D721Med (cell line): ENCODE data around the gene CPN1.

Source experiments
- DNase-seq: peaks from one replicate; pipeline ENCODE4 v3.0.0; 2011; ENCODE audit warnings: low spot score; ENCODE audit not compliant: insufficient read length
- FAIRE-seq: peaks from 2 replicates; lab custom pipeline; 2011; peaks lifted over from hg19 to GRCh38; lab: Jason Lieb, UNC
- TF ChIP-seq, protein P1 (sequence below): IDR thresholded peaks from 2 replicates; pipeline ENCODE4 v1.5.1; 2012; ENCODE audit warnings: mild to moderate bottlenecking, control low read depth; ENCODE audit not compliant: insufficient read depth; ENCODE audit errors: missing control alignments

CPN1 gene

DNA sequence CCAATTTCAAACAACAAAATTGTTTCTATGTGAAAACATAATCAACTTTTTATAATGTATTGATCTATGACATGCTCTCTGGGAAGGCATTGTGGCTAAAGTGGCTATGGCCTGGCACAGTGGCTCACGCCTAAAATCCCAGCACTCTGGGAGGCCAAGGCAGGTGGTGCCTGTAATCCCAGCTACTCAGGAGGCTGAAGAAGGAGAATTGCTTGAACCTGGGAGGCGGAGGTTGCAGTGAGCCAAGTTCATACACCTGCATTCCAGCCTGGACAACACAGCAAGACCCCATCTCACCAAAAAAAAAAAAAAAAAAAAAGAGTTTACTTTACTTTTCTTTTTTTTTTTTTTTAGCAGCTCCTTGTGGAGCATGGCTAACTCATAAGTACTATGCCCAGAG is 38.9 kb upstream of the CPN1 start:
- TF ChIP-seq, protein P1, sequence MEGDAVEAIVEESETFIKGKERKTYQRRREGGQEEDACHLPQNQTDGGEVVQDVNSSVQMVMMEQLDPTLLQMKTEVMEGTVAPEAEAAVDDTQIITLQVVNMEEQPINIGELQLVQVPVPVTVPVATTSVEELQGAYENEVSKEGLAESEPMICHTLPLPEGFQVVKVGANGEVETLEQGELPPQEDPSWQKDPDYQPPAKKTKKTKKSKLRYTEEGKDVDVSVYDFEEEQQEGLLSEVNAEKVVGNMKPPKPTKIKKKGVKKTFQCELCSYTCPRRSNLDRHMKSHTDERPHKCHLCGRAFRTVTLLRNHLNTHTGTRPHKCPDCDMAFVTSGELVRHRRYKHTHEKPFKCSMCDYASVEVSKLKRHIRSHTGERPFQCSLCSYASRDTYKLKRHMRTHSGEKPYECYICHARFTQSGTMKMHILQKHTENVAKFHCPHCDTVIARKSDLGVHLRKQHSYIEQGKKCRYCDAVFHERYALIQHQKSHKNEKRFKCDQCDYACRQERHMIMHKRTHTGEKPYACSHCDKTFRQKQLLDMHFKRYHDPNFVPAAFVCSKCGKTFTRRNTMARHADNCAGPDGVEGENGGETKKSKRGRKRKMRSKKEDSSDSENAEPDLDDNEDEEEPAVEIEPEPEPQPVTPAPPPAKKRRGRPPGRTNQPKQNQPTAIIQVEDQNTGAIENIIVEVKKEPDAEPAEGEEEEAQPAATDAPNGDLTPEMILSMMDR: no peak
- no peak for FAIRE-seq
- no peak for DNase-seq

DNA sequence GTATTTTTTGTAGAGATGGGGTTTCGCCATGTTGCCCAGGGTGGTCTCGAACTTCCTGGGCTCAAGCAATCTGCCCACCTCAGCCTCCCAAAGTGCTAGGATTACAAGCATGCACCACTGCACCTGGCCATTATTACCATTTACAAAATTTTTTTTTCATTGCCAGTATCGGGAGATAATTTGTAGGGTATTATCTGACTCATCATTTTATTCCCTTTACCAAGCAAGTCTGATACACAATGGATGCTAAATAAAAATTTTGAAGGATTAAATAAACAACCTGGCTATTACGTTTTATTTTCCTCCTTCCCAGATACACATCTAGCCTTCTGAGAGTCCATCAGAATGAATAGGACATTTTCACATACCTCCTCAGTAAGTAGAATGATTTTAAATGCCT is 38.1 kb upstream of the CPN1 start:
- DNase-seq (no peak), FAIRE-seq (no peak)
- TF ChIP-seq, protein P1: no peak

DNA sequence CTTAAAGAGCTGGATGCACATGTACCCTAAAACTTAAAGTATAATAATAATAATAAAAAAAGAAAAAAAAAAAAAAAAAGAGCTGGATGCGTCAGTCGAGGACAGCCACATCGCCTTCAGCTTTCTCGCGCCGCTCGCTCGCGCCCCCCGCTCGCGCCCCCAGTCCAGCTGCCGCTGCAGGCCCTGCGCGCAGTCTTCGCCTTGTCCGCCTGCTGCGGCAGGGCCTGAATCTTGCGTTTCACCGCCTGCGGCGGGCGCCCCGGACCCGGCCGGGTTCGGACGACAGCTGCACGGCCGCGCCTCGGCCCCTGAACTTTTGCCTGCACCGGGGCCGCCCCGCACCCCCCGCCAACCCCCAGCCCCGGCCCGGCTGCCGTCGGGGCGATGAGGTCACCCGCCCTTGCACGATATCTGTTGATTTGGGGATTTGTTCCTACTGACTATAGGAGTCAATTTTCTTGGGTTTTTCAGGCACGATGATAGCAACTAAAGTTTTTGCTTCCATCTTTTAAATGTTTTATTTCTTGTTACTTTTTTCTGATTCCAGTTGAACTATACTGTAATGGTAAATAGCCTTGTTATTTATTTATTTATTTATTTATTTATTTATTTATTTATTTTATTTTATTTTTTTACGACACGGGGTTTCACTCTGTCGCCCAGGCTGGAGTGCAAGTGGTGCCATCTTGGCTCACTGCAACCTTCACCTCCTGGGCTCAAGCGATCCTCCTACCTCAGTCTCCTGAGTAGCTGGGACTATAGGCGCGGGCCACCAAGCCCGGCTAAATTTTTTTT is 33.5 kb upstream of the CPN1 start:
- DNase-seq: no peak
- TF ChIP-seq, protein P1: no peak
- FAIRE-seq: no peak

DNA sequence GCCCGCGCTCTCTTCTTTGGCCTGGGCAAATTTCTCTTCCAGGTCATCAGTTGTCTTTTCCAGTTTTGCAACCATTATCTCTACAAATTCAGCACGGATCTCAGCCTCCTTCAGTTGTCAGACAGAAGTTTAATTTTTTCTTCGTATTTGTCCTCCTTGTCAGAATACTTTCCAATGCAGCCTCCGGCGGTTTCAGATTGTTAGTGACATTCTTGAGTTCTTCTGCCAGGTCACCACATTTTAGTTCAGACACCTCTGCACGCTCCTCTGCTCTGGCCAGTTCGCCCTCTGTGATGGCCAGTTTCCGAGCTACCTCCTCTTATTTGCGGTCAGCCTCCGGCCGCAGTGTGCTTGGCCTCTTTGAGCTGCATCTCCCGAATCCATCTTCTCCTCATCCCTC is 32.8 kb upstream of the CPN1 start:
- FAIRE-seq: no peak
- TF ChIP-seq, protein P1: no peak
- DNase-seq: no peak

DNA sequence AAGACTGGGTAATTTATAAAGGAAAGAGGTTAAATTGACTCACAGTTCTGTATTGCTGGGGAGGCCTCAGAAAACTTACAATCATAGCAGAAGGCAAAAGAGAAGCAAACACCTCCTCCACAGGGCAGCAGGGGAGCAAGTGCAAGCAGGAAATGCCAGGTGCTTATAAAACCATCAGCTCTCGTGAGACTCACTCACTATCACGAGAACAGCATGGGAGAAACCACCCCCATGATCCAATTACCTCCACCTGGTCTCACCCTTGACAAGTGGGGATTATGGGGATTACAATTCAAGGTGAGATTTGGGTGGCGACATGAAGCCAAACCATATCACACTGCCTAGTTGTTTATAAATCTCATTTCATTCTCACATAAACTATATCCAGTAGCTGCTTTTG is 28.0 kb upstream of the CPN1 start:
- DNase-seq (no peak), FAIRE-seq (no peak)
- TF ChIP-seq, protein P1: no peak

DNA sequence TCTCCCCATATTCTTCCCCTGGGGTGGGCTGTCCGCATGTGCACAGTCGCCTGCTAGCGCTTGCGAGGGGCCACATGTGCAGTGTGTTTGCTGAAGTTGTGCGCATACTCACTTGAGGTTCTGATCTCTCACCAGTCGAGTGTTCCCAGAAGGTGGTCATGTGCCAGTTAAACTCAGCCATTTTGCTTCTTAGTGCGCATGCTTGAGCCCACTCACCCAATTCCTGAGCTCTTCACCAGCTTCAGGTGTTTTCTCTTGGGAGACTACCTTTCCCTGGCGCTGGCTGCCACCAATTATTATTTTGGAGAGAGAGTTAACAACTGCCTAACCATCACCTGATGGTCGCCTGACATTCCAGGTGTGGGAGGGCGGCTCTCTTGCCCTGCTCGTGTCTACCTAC is 25.2 kb upstream of the CPN1 start:
- TF ChIP-seq, protein P1: no peak
- FAIRE-seq: no peak
- no peak for DNase-seq

DNA sequence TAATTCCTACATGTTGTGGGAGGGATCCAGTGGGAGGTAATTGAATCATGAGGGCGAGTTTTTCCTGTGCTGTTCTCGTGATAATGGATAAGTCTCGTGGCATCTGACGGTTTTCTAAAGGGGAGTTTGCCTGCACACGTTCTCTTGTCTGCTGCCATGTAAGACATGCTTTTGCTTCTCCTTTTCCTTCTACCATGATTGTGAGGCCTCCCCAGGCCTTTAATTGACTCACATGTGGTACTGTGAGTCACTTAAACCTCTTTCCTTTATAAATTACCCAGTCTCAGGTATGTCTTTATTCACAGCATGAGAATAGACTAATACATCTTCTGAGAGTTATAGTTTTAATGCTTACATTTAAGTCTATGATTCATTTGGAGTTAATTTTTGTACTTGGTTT is 22.6 kb upstream of the CPN1 start:
- FAIRE-seq: no peak
- TF ChIP-seq, protein P1: no peak
- DNase-seq: no peak
